Testis (tissue), 3 donors: ENCODE results near the gene NEBL. TPM values are rescaled to one million over a fixed set of nuclear protein-coding genes. Genes with fewer than 3 reads are reported as not detected.

Experiments
- DNase-seq: peaks from one replicate; pipeline ENCODE4 v3.0.0-alpha.2; 2019
- H3K27ac ChIP-seq, 2 donors: fragments of 200-600 bp; sonication (generic); one replicate each; pipeline ENCODE4 v1.5.1; 2019
- H3K27me3 ChIP-seq: fragments of 200-600 bp; sonication (generic); one replicate; pipeline ENCODE4 v1.5.1; 2019
- H3K36me3 ChIP-seq: fragments of 200-600 bp; sonication (generic); one replicate; pipeline ENCODE4 v1.5.1; 2017; ENCODE audit warnings: low read depth; ENCODE audit errors: missing control alignments
- H3K4me1 ChIP-seq: fragments of 200-600 bp; sonication (generic); one replicate; pipeline ENCODE4 v1.5.1; 2019
- H3K4me3 ChIP-seq, 2 donors: fragments of 200-600 bp; sonication (generic); one replicate each; pipeline ENCODE4 v1.5.1; 2017 to 2019
- H3K9me3 ChIP-seq: fragments of 200-600 bp; sonication (generic); one replicate; pipeline ENCODE4 v1.5.1; 2017
- POLR2A ChIP-seq: fragments of 450-650 bp; IDR thresholded peaks from one replicate; pipeline ENCODE4 v1.6.1; 2017; ENCODE audit warnings: antibody characterized with exemption, mild to moderate bottlenecking, moderate library complexity
- WGBS, 2 donors: methylation state at CpG; one replicate each; pipeline ENCODE4 v1.1.5; 2018; 5-methylcytosine and 5-hydroxymethylcytosine counted together
- intact Hi-C: fragments of 100-400 bp; cut with DNase I; formaldehyde crosslinking; loops from one replicate; pipeline ENCODE4 v1.15.1; 2023; ENCODE audit warnings: low total_unique reads
- polyA plus RNA-seq: library from polyadenylated mRNA; stranded (reverse); fragments of 350-450 nt; fragmentation: Illumina TruSeq; extraction: RNeasy Lipid Tissue Mini Kit (QIAGEN cat#74804); gene quantifications from one replicate; pipeline ENCODE4 v1.2.3, GENCODE V29; 2014; ENCODE audit warnings: low read depth, low replicate concordance; ENCODE audit not compliant: insufficient read depth
- total RNA-seq, 2 donors: library from RNA; depleted of rRNA; stranded (reverse); fragments of >200 nt; gene quantifications; one replicate each; pipeline ENCODE4 v1.2.3, GENCODE V29; 2016
- TF ChIP-seq, protein P1 (sequence below), 3 experiments: fragments of 450-650 bp in 2 of 3; fragments of 200-600 bp in 1 of 3; sonication (generic) in 1 of 3; IDR thresholded peaks; one replicate each; pipeline ENCODE4 v1.5.1; 2016 to 2019; ENCODE audit warnings: antibody characterized with exemption in 3 of 3, mild to moderate bottlenecking in 2 of 3, moderate library complexity in 1 of 3

The NEBL gene
- total and polyA plus RNA-seq, 3 donors from 2014 or later: 4.9 to 20.0 (median 15.5) TPM

GRCh38 chr10:20908391-20908790, 11.3 kb upstream of the NEBL start:
- no peaks in the 10 kb centered on the region for H3K27me3 ChIP-seq
- no peak overlapping the region for H3K4me3 ChIP-seq
- TF ChIP-seq POLR2A: no peak
- TF ChIP-seq, protein P1, sequence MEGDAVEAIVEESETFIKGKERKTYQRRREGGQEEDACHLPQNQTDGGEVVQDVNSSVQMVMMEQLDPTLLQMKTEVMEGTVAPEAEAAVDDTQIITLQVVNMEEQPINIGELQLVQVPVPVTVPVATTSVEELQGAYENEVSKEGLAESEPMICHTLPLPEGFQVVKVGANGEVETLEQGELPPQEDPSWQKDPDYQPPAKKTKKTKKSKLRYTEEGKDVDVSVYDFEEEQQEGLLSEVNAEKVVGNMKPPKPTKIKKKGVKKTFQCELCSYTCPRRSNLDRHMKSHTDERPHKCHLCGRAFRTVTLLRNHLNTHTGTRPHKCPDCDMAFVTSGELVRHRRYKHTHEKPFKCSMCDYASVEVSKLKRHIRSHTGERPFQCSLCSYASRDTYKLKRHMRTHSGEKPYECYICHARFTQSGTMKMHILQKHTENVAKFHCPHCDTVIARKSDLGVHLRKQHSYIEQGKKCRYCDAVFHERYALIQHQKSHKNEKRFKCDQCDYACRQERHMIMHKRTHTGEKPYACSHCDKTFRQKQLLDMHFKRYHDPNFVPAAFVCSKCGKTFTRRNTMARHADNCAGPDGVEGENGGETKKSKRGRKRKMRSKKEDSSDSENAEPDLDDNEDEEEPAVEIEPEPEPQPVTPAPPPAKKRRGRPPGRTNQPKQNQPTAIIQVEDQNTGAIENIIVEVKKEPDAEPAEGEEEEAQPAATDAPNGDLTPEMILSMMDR (IDR thresholded peaks at IDR 0.05): no peak
- no peak overlapping the region for H3K27ac ChIP-seq
- no peaks in the 10 kb centered on the region for H3K36me3 ChIP-seq
- no peaks in the 10 kb centered on the region for H3K9me3 ChIP-seq
- no peaks in the 10 kb centered on the region for H3K4me1 ChIP-seq
- no peak for DNase-seq
- intact Hi-C loops: no loop called here
- 84 to 86% methylated on average over 3 of the region's 3 CpGs for WGBS, 2 donors

GRCh38 chr10:20903635-20904390, 6.7 kb upstream of the NEBL start:
- Histone ChIP-seq H3K9me3 (no peaks in the 10 kb centered on the region), H3K27me3 (no peaks in the 10 kb centered on the region), H3K4me1 (no peaks in the 10 kb centered on the region), H3K36me3 (no peaks in the 10 kb centered on the region), H3K27ac (no peak overlapping the region), H3K4me3 (no peak overlapping the region)
- 91 to 92% methylated on average over 5 of the region's 5 CpGs for WGBS, 2 donors
- no peak for DNase-seq
- TF ChIP-seq POLR2A: no peak
- TF ChIP-seq, protein P1 (IDR thresholded peaks at IDR 0.05): no peak
- intact Hi-C loops: no loop called here

GRCh38 chr10:20901110-20901509, 4.0 kb upstream of the NEBL start:
- Histone ChIP-seq H3K9me3 (no peaks in the 10 kb centered on the region), H3K27ac (no peak overlapping the region), H3K27me3 (no peaks in the 10 kb centered on the region), H3K4me3 (no peak overlapping the region), H3K4me1 (no peaks in the 10 kb centered on the region), H3K36me3 (no peaks in the 10 kb centered on the region)
- 87 to 96% methylated on average over 5 of the region's 5 CpGs for WGBS, 2 donors
- no peak for DNase-seq
- intact Hi-C loops: no loop called here
- TF ChIP-seq, protein P1 (IDR thresholded peaks at IDR 0.05): no peak
- no peak for TF ChIP-seq POLR2A

DNA sequence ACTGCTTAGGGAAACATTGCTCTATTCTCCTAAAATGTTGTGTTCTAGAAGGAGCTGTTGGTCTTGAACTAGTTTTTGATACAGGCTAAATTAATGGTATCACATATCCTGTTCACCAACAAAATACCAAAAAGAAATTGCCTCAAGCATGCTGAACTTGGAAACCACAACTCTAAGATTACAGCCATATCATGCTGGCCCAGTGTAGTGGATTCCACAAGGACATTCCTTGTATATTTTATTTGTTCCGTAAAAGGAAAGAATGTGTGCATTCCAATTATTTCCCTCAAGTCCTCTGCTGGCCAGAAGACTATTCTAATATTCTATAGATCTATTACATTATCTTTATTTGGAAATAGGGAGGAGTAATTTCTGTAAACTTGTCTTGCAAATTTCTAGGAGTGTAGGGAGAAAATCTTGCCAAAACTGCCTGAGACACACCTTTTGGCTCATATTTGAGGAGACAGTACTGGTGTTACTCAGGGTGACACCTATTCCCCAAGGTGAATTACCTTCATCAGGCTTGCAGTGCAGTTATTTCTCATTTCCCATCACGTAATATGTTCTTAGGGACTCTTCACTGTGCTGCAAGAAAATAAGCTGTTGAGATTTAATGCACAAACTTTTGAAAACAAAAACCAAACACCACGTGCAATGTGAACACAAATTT, 1.9 kb upstream of the NEBL start:
- Histone ChIP-seq H3K27me3 (no peaks in the 10 kb centered on the region), H3K9me3 (no peaks in the 10 kb centered on the region), H3K4me1 (no peaks in the 10 kb centered on the region), H3K27ac (no peak overlapping the region), H3K4me3 (no peak overlapping the region), H3K36me3 (no peaks in the 10 kb centered on the region)
- no peak for TF ChIP-seq POLR2A
- TF ChIP-seq, protein P1 (IDR thresholded peaks at IDR 0.05): no peak
- no peak for DNase-seq
- intact Hi-C loops: no loop called here
- WGBS, 2 donors: 79 to 85% methylated on average over 3 of the region's 3 CpGs
